K562 (cell line): ENCODE data around the gene ARHGEF40. TPM values are rescaled to one million over a fixed set of nuclear protein-coding genes. Genes with fewer than 3 reads are reported as not detected.

Experiments used
- ATAC-seq: fragments of 200-7000 bp; cut with Tn5 transposase; 3 replicates; pipeline ENCODE4 v1.9.1; 2020; ENCODE audit warnings: moderate library complexity
- BruUV-seq: library from RNA; stranded (reverse); fragments of 400-500 nt; replicated peaks from 2 replicates; lab custom pipeline; 2021; lab: Mats Ljungman, UMichigan
- CTCF ChIA-PET: fragments of 300-600 bp; formaldehyde crosslinking; extraction: SDS; loops from one replicate; lab custom pipeline; 2021; ENCODE audit warnings: low intra/inter-chr PET ratio; lab: Yijun Ruan, JAX
- POLR2A ChIA-PET: fragments of 300-600, 350-650 bp; sonication (Branson Sonifier 250); formaldehyde crosslinking; extraction: SDS; loops from one replicate; lab custom pipeline; 2021; ENCODE audit warnings: antibody characterized with exemption, inconsistent platforms; lab: Yijun Ruan, JAX
- DNase-seq, 4 experiments: peaks; one replicate each; pipeline versions ENCODE4 v3.0.0 to v3.0.0-alpha.2; 2011 to 2018; ENCODE audit warnings: low spot score in 3 of 4, mixed read lengths in 3 of 4; ENCODE audit errors: extremely low read depth in 1 of 4
- FAIRE-seq: peaks from 2 replicates; lab custom pipeline; 2011; peaks lifted over from hg19 to GRCh38; lab: Jason Lieb, UNC
- H2AFZ ChIP-seq: 2 replicates; pipeline ENCODE4 v1.6.0; 2011; ENCODE audit warnings: low read depth, low read length, control low read depth, inconsistent platforms
- H3K27ac ChIP-seq: fragments of 200-600 bp; 3 replicates; pipeline ENCODE4 v1.8.0; 2011; ENCODE audit warnings: low read depth, mild to moderate bottlenecking, control low read depth, inconsistent platforms, low read length, moderate library complexity, mixed read lengths; ENCODE audit errors: extremely low read depth
- H3K27me3 ChIP-seq, 2 experiments: fragments of 300-600 bp in 1 of 2; 2 replicates in 1 of 2; 3 replicates in 1 of 2; pipeline versions ENCODE4 v1.6.0 to v1.8.0; 2011; ENCODE audit warnings: inconsistent platforms in 2 of 2, low read length in 2 of 2, mild to moderate bottlenecking in 1 of 2, mixed read lengths in 1 of 2, moderate library complexity in 1 of 2; ENCODE audit not compliant: control insufficient read depth in 2 of 2, insufficient read depth in 2 of 2
- H3K36me3 ChIP-seq: fragments of 300-600 bp; 3 replicates; pipeline ENCODE4 v1.8.0; 2011; ENCODE audit warnings: mild to moderate bottlenecking, low read length, inconsistent platforms; ENCODE audit not compliant: control insufficient read depth, insufficient read depth
- H3K4me1 ChIP-seq, 2 experiments: fragments of 200-600 bp in 1 of 2; replicated peaks in 1 of 2; 2 replicates in 1 of 2; 3 replicates in 1 of 2; pipeline versions ENCODE4 v1.5.1 to v1.8.0; 2011; ENCODE audit warnings: inconsistent platforms in 2 of 2, low read length in 2 of 2, mild to moderate bottlenecking in 1 of 2, mixed read lengths in 1 of 2, moderate library complexity in 1 of 2; ENCODE audit not compliant: control insufficient read depth in 2 of 2, insufficient read depth in 2 of 2
- H3K4me2 ChIP-seq: 2 replicates; pipeline ENCODE4 v1.6.1; 2011; ENCODE audit warnings: low read length, control low read depth, inconsistent platforms, mixed read lengths; ENCODE audit not compliant: insufficient read depth
- H3K4me3 ChIP-seq: fragments of 200-600 bp; sonication (generic), shearing (Covaris generic); 2 replicates; pipeline ENCODE4 v1.5.1; 2016; ENCODE audit warnings: control low read depth, inconsistent platforms
- H3K79me2 ChIP-seq: fragments of 200-600 bp; 3 replicates; pipeline ENCODE4 v1.8.0; 2011; ENCODE audit warnings: low read length, inconsistent platforms; ENCODE audit not compliant: control insufficient read depth, insufficient read depth
- H3K9ac ChIP-seq, 2 experiments: 2 replicates each; pipeline versions ENCODE4 v1.6.0 to v1.6.1; 2011; ENCODE audit warnings: low read depth in 2 of 2, low read length in 2 of 2, control low read depth in 1 of 2, inconsistent platforms in 1 of 2, mild to moderate bottlenecking in 1 of 2, mixed read lengths in 1 of 2; ENCODE audit not compliant: insufficient read depth in 1 of 2
- H3K9me1 ChIP-seq: one replicate; pipeline ENCODE4 v1.6.0; 2011; ENCODE audit warnings: inconsistent platforms, mild to moderate bottlenecking, low read length, moderate library complexity; ENCODE audit not compliant: control insufficient read depth, insufficient read depth
- H3K9me3 ChIP-seq: replicated peaks from 2 replicates; pipeline ENCODE4 v1.5.1; 2011; ENCODE audit warnings: low read depth, low read length, inconsistent platforms; ENCODE audit not compliant: control insufficient read depth, insufficient read depth
- H4K20me1 ChIP-seq: replicated peaks from 2 replicates; pipeline ENCODE4 v1.6.1; 2011; ENCODE audit warnings: low read length, inconsistent platforms, mixed read lengths; ENCODE audit not compliant: control insufficient read depth, insufficient read depth
- CBX3 ChIP-seq, 2 experiments: IDR thresholded peaks; 1 replicate in 1 of 2; 2 replicates in 1 of 2; pipeline ENCODE4 v1.6.1; 2012; ENCODE audit warnings: inconsistent platforms in 2 of 2, low read length in 2 of 2, borderline replicate concordance in 1 of 2, control low read depth in 1 of 2
- TAL1 ChIP-seq: fragments of 450-650 bp; IDR thresholded peaks from 2 replicates; pipeline ENCODE4 v1.6.1; 2016; ENCODE audit warnings: mild to moderate bottlenecking
- TEAD4 ChIP-seq, 2 experiments: sonication (generic) in 1 of 2; formaldehyde crosslinking in 1 of 2; IDR thresholded peaks; 2 replicates each; pipeline versions ENCODE4 v1.6.1 to v1.8.0; 2012 to 2022; ENCODE audit warnings: borderline replicate concordance in 1 of 2, inconsistent platforms in 1 of 2, low read length in 1 of 2, mild to moderate bottlenecking in 1 of 2, missing genetic modification reagents in 1 of 2
- THAP7 ChIP-seq: fragments of 250-450 bp; sonication (Bioruptor Pico); IDR thresholded peaks from 2 replicates; pipeline ENCODE4 v1.5.0; 2021
- ZNF239 ChIP-seq: fragments of 250-450 bp; sonication (Bioruptor Pico); IDR thresholded peaks from 2 replicates; pipeline ENCODE4 v1.4.0; 2020; ENCODE audit warnings: mild to moderate bottlenecking
- ZNF282 ChIP-seq: sonication (generic); formaldehyde crosslinking; IDR thresholded peaks from 2 replicates; pipeline ENCODE4 v1.8.1; 2023; ENCODE audit warnings: missing genetic modification reagents
- WGBS: fragments of 100-300 bp; shearing (Covaris generic); methylation state at CpG from one replicate; pipeline ENCODE4 v1.1.6; 2016; ENCODE audit warnings: low coverage, mixed read lengths; ENCODE audit not compliant: insufficient coverage; ENCODE audit errors: missing lambda C conversion rate; 5-methylcytosine and 5-hydroxymethylcytosine counted together
- in situ Hi-C: fragments of 300-500 bp; cut with MboI; formaldehyde crosslinking; loops from 4 replicates; pipeline ENCODE4 v1.15.0; 2018; ENCODE audit warnings: inconsistent platforms, mixed read lengths
- intact Hi-C: fragments of 100-400 bp; cut with micrococcal nuclease; formaldehyde crosslinking; loops from 2 replicates; pipeline ENCODE4 v1.14.2; 2022
- polyA plus RNA-seq, 8 experiments: library from polyadenylated mRNA; depleted of rRNA in 4 of 8; stranded (reverse) in 5 of 8; unstranded in 3 of 8; fragments of >200 nt; fragmentation: Nextera tagmentation in 2 of 8; fragmentation: Illumina TruSeq in 1 of 8; extraction: Ambion mirVana in 2 of 8; extraction: Trizol in 1 of 8; gene quantifications; 2 replicates each; pipeline versions ENCODE4 v1.2.1 to v1.2.3, GENCODE V29; 2011 to 2014; ENCODE audit warnings: inconsistent platforms in 1 of 8, missing spikeins in 1 of 8
- total RNA-seq, 7 experiments: library from RNA; depleted of rRNA in 6 of 7; stranded (reverse); fragments of >200 nt in 6 of 7; fragmentation: Illumina TruSeq in 2 of 7; extraction: Trizol in 2 of 7; gene quantifications; 2 replicates each; pipeline versions ENCODE4 v1.2.1 to v1.2.3, GENCODE V29; 2011 to 2021; ENCODE audit warnings: low replicate concordance in 1 of 7

The ARHGEF40 gene
- total and polyA plus RNA-seq, 9 of the 15 experiments (the other 6 are each of a cell fraction or from before 2014, with no cell fraction given): 0.42 to 6.3 (median 3.8) TPM

- H3K27ac ChIP-seq: no peak overlapping the region
- no peak overlapping the region for H3K4me2 ChIP-seq
- no peaks in the 10 kb centered on the region for H3K27me3 ChIP-seq
- 55% methylated on average over 4 of the region's 5 CpGs for WGBS
- TF ChIP-seq ZNF282 (no peak), ZNF239 (CRISPR knock-in tag) (peak; percentile 64; the same call in 1 of the 2 replicates), CBX3 (IDR thresholded peaks at IDR 0.05; ENCODE audit: borderline replicate concordance in 1 of 2, low read length in 2 of 2) (no peak), TAL1 (no peak), TEAD4 (IDR thresholded peaks at IDR 0.05; ENCODE audit: low read length) (no peak), TEAD4 (CRISPR knock-in tag; IDR thresholded peaks at IDR 0.05; ENCODE audit: borderline replicate concordance) (no peak), THAP7 (CRISPR knock-in tag) (no peak)
- CTCF ChIA-PET: interaction anchor here (0.6 kb wide), 1 partner anchor 8 kb away, joined by 5 read pairs; no protein-coding TSS in a partner anchor
- peak; percentile 49; the same call in 1 of the 3 replicates for ATAC-seq
- no peak for DNase-seq
- in situ Hi-C loops: no loop called here
- no peaks in the 10 kb centered on the region for H3K9me1 ChIP-seq
- H3K36me3 ChIP-seq: no peaks in the 10 kb centered on the region
- H4K20me1 ChIP-seq: no peaks in the 10 kb centered on the region
- H2AFZ ChIP-seq: no peak overlapping the region
- POLR2A ChIA-PET: interaction anchor here (0.7 to 1.0 kb wide), 3 partner anchors 11 to 550 kb away, joined by 3 to 5 read pairs (median 4); no protein-coding TSS in a partner anchor
- no TSS peak for BruUV-seq
- FAIRE-seq: no peak
- no peak overlapping the region for H3K4me3 ChIP-seq
- no peaks in the 10 kb centered on the region for H3K79me2 ChIP-seq
- H3K9me3 ChIP-seq: no peaks in the 10 kb centered on the region
- H3K4me1 ChIP-seq: no peaks in the 10 kb centered on the region; a peak in 2 of 5 replicates
- H3K9ac ChIP-seq: no peak overlapping the region; a peak in 1 of 4 replicates
- intact Hi-C loops: no loop called here
Observed at GRCh38 chr14:21058903-21059302, 11.2 kb upstream of the ARHGEF40 start.
